Measurements from ENCODE around the gene DBP. TPM values are rescaled to one million over a fixed set of nuclear protein-coding genes. Genes with fewer than 3 reads are reported as not detected.

The DBP gene
- total RNA-seq, 1 donor from 2014 or later: 2.9 TPM

GRCh38 chr19:48614436-48615230, 22.5 kb downstream of the DBP start, which contains the start of gene FAM83E:
FAM83E (minus strand) TSS chr19:48615076; CDS start chr19:48613372, 1,704 bp downstream.
- peaks cover 9% of the 10 kb centered on the region for H3K27me3 Mint-ChIP-seq (ENCODE audit: unreplicated experiment)
- no peak for DNase-seq
- peaks cover 7% of the 10 kb centered on the region for H3K9me3 Mint-ChIP-seq (ENCODE audit: unreplicated experiment)
- peak within 1 kb of the TSS; percentile 77 for H3K27ac Mint-ChIP-seq (ENCODE audit: unreplicated experiment)
- peak within 1 kb of the TSS; percentile 42 for H3K4me3 Mint-ChIP-seq (ENCODE audit: unreplicated experiment)
- H3K36me3 Mint-ChIP-seq (ENCODE audit: unreplicated experiment): no peaks in the 10 kb centered on the region
- TF ChIP-seq, protein P1, sequence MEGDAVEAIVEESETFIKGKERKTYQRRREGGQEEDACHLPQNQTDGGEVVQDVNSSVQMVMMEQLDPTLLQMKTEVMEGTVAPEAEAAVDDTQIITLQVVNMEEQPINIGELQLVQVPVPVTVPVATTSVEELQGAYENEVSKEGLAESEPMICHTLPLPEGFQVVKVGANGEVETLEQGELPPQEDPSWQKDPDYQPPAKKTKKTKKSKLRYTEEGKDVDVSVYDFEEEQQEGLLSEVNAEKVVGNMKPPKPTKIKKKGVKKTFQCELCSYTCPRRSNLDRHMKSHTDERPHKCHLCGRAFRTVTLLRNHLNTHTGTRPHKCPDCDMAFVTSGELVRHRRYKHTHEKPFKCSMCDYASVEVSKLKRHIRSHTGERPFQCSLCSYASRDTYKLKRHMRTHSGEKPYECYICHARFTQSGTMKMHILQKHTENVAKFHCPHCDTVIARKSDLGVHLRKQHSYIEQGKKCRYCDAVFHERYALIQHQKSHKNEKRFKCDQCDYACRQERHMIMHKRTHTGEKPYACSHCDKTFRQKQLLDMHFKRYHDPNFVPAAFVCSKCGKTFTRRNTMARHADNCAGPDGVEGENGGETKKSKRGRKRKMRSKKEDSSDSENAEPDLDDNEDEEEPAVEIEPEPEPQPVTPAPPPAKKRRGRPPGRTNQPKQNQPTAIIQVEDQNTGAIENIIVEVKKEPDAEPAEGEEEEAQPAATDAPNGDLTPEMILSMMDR (IDR thresholded peaks at IDR 0.05; ENCODE audit: partially characterized antibody, unreplicated experiment): no peak
- peaks cover 9% of the 10 kb centered on the region for H3K4me1 Mint-ChIP-seq (ENCODE audit: low read depth, unreplicated experiment)

GRCh38 chr19:48613852-48614435, 23.2 kb downstream of the DBP start:
- Mint-ChIP-seq H3K36me3 (ENCODE audit: unreplicated experiment) (no peaks in the 10 kb centered on the region), H3K9me3 (ENCODE audit: unreplicated experiment) (peaks cover 4% of the 10 kb centered on the region), H3K27me3 (ENCODE audit: unreplicated experiment) (peaks cover 9% of the 10 kb centered on the region), H3K4me3 (ENCODE audit: unreplicated experiment) (peak overlapping the region; percentile 16), H3K27ac (ENCODE audit: unreplicated experiment) (peak overlapping the region; percentile 77), H3K4me1 (ENCODE audit: low read depth, unreplicated experiment) (peaks cover 7% of the 10 kb centered on the region)
- no peak for DNase-seq
- TF ChIP-seq, protein P1 (IDR thresholded peaks at IDR 0.05; ENCODE audit: partially characterized antibody, unreplicated experiment): no peak

DNA sequence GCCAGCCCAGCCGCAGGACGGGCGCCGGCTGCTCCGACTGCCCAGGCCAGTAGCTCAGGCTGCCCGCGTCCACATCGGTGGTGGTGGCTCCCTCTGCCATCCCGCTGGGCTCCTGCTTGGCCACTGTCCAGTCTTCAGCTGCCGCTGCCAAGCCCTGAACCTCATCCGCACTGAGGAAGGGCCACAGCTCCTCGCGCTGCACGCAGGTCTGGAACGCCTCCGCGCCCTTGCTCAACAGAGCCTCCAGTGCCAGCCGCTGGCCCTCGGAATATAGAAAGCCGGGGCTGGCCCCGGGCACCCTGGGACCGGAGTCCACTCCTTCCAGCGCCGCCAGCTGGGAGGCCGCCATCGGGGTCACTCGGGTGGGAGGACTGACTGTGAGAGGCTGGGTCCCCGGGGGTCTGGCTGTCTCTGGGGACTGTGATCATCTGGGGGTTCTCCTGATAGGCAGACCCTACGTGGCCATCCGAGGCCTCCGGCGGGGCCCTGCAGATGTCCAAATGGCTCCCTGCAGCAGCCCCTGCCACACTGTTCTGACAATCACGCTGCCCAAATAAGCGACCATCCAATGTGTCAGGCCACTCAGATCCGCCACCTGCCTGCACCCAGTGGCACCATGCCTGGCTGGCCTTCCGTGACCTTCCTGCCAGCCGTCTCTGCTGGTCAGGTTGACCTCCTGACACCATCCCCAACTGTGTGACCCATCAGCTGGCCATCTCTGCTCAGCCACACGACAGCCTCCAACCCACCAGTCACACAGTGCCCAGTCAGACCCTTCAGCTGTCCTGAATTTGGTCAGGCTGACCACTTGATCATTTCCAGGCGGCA, 23.9 kb downstream of the DBP start:
- peak overlapping the region; percentile 16 for H3K4me3 Mint-ChIP-seq (ENCODE audit: unreplicated experiment)
- peaks cover 7% of the 10 kb centered on the region for H3K4me1 Mint-ChIP-seq (ENCODE audit: low read depth, unreplicated experiment)
- no peaks in the 10 kb centered on the region for H3K36me3 Mint-ChIP-seq (ENCODE audit: unreplicated experiment)
- peaks cover 2% of the 10 kb centered on the region for H3K9me3 Mint-ChIP-seq (ENCODE audit: unreplicated experiment)
- peak overlapping the region; percentile 77 for H3K27ac Mint-ChIP-seq (ENCODE audit: unreplicated experiment)
- peaks cover 9% of the 10 kb centered on the region for H3K27me3 Mint-ChIP-seq (ENCODE audit: unreplicated experiment)
- TF ChIP-seq, protein P1 (IDR thresholded peaks at IDR 0.05; ENCODE audit: partially characterized antibody, unreplicated experiment): no peak
- DNase-seq: no peak

GRCh38 chr19:48611872-48612271, 25.3 kb downstream of the DBP start:
- Mint-ChIP-seq H3K4me1 (ENCODE audit: low read depth, unreplicated experiment) (peaks cover 7% of the 10 kb centered on the region), H3K27ac (ENCODE audit: unreplicated experiment) (no peak overlapping the region), H3K36me3 (ENCODE audit: unreplicated experiment) (no peaks in the 10 kb centered on the region), H3K4me3 (ENCODE audit: unreplicated experiment) (no peak overlapping the region), H3K9me3 (ENCODE audit: unreplicated experiment) (peaks cover 2% of the 10 kb centered on the region), H3K27me3 (ENCODE audit: unreplicated experiment) (peaks cover 6% of the 10 kb centered on the region)
- TF ChIP-seq, protein P1 (IDR thresholded peaks at IDR 0.05; ENCODE audit: partially characterized antibody, unreplicated experiment): no peak
- DNase-seq: no peak
